Neutrophil (primary cell): ENCODE results near the gene FAM200C.

Experiments used
- H3K27ac ChIP-seq: fragments of 200-600 bp; sonication (generic); 2 replicates; pipeline ENCODE4 v1.5.1; 2016; ENCODE audit warnings: mild to moderate bottlenecking, moderate library complexity
- H3K27me3 ChIP-seq: fragments of 200-600 bp; sonication (generic); 2 replicates; pipeline ENCODE4 v1.6.0; 2016; ENCODE audit warnings: mild to moderate bottlenecking
- H3K36me3 ChIP-seq: fragments of 200-600 bp; sonication (generic); 2 replicates; pipeline ENCODE4 v1.5.1; 2017
- H3K4me1 ChIP-seq, 2 experiments: fragments of 200-600 bp in 1 of 2; sonication (generic) in 1 of 2; 1 replicate in 1 of 2; 2 replicates in 1 of 2; pipeline versions ENCODE4 v1.5.1 to v1.6.1; 2013 to 2016; ENCODE audit warnings: low read depth in 1 of 2, low read length in 1 of 2, mild to moderate bottlenecking in 1 of 2, moderate library complexity in 1 of 2; ENCODE audit not compliant: control insufficient read depth in 1 of 2, insufficient read depth in 1 of 2
- H3K4me3 ChIP-seq, 2 experiments: fragments of 200-600 bp in 1 of 2; sonication (generic) in 1 of 2; 1 replicate in 1 of 2; 2 replicates in 1 of 2; pipeline ENCODE4 v1.5.1; 2013 to 2016; ENCODE audit warnings: low read depth in 1 of 2, low read length in 1 of 2, mild to moderate bottlenecking in 1 of 2, moderate library complexity in 1 of 2
- H3K9me3 ChIP-seq: fragments of 200-600 bp; sonication (generic); 2 replicates; pipeline ENCODE4 v1.5.1; 2016
- TF ChIP-seq, protein P1 (sequence below): fragments of 200-600 bp; sonication (generic); IDR thresholded peaks from 2 replicates; pipeline ENCODE4 v1.5.1; 2016; ENCODE audit warnings: antibody characterized with exemption

FAM200C gene

GRCh38 chr5:160380041-160380440 is 19.8 kb downstream of the FAM200C start:
- TF ChIP-seq, protein P1, sequence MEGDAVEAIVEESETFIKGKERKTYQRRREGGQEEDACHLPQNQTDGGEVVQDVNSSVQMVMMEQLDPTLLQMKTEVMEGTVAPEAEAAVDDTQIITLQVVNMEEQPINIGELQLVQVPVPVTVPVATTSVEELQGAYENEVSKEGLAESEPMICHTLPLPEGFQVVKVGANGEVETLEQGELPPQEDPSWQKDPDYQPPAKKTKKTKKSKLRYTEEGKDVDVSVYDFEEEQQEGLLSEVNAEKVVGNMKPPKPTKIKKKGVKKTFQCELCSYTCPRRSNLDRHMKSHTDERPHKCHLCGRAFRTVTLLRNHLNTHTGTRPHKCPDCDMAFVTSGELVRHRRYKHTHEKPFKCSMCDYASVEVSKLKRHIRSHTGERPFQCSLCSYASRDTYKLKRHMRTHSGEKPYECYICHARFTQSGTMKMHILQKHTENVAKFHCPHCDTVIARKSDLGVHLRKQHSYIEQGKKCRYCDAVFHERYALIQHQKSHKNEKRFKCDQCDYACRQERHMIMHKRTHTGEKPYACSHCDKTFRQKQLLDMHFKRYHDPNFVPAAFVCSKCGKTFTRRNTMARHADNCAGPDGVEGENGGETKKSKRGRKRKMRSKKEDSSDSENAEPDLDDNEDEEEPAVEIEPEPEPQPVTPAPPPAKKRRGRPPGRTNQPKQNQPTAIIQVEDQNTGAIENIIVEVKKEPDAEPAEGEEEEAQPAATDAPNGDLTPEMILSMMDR, result no peak
- no peaks in the 10 kb centered on the region for H3K36me3 ChIP-seq
- no peaks in the 10 kb centered on the region for H3K4me1 ChIP-seq
- H3K27ac ChIP-seq, result no peak overlapping the region
- H3K4me3 ChIP-seq, result no peak overlapping the region
- H3K9me3 ChIP-seq, result no peaks in the 10 kb centered on the region
- H3K27me3 ChIP-seq, result peaks cover 31% of the 10 kb centered on the region

DNA sequence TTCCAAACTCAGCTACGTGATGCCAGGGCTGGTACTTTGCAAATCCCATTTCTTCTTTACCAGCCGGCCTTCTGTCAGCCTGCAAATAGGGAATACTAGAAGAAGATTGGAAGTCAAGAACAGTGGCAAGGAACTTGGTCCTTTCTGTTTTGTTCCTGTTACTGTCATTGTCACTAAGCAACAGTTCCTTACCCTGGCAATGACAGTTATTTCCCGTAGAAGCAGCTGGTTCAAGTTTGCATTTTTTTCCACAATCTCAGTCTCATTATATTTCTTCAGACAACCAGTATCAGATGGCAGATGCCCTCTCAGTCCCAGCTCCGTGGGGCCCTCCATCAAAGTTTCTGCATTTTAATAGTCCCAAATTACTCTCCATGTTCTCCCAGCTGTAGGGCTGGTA is 20.3 kb downstream of the FAM200C start:
- Histone ChIP-seq H3K27me3 (peaks cover 37% of the 10 kb centered on the region), H3K4me3 (no peak overlapping the region), H3K36me3 (no peaks in the 10 kb centered on the region), H3K27ac (no peak overlapping the region), H3K9me3 (no peaks in the 10 kb centered on the region), H3K4me1 (no peaks in the 10 kb centered on the region)
- TF ChIP-seq, protein P1, result no peak

DNA sequence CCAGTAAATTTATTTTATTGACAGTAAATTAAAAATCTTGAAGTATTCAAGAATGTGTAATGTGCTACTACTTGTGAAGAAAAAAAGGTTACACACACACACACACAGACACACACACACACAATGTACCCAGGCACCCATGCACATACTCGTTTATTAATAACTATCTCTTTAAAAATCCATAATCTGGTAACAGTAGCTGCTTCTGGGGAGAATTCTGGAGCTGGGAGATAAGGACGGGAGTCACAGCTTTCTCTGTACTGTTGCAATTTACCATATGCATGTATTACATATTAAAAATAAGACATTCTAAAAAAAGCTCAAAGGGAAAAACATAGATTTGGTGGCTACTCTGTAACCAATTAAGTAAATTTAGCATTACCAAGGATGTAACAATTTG is 21.5 kb downstream of the FAM200C start:
- H3K4me3 ChIP-seq, result no peak overlapping the region
- no peak overlapping the region for H3K27ac ChIP-seq
- peaks cover 49% of the 10 kb centered on the region for H3K27me3 ChIP-seq
- no peaks in the 10 kb centered on the region for H3K36me3 ChIP-seq
- TF ChIP-seq, protein P1, result no peak
- no peaks in the 10 kb centered on the region for H3K4me1 ChIP-seq
- no peaks in the 10 kb centered on the region for H3K9me3 ChIP-seq

- Histone ChIP-seq H3K27ac (no peak overlapping the region), H3K27me3 (peaks cover 55% of the 10 kb centered on the region), H3K4me1 (no peaks in the 10 kb centered on the region), H3K4me3 (no peak overlapping the region), H3K36me3 (no peaks in the 10 kb centered on the region), H3K9me3 (no peaks in the 10 kb centered on the region)
- TF ChIP-seq, protein P1, result no peak
These were observed 22.2 kb downstream of the FAM200C start for GRCh38 chr5:160377651-160378050.

DNA sequence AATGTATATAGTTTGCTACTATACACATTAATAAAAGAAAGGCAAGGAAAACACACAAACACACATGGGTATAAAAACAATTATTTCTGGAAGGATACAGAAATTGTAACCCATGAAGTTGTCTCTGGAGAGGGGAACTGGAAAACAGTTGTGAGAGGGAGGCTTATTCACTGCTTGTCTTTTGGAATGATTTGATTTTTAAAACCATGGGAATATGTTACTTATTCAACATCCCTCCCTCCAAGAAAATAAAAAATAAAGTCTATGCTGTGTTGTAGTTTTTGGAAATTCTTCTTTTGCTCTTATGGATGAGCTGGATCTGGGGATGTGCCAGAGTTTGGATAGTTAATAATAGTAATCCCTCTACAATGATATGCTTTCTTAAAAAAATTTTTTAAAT is 23.4 kb downstream of the FAM200C start:
- TF ChIP-seq, protein P1, result no peak
- no peak overlapping the region for H3K4me3 ChIP-seq
- no peaks in the 10 kb centered on the region for H3K4me1 ChIP-seq
- no peaks in the 10 kb centered on the region for H3K36me3 ChIP-seq
- no peaks in the 10 kb centered on the region for H3K9me3 ChIP-seq
- H3K27ac ChIP-seq, result no peak overlapping the region
- peaks cover 58% of the 10 kb centered on the region for H3K27me3 ChIP-seq

DNA sequence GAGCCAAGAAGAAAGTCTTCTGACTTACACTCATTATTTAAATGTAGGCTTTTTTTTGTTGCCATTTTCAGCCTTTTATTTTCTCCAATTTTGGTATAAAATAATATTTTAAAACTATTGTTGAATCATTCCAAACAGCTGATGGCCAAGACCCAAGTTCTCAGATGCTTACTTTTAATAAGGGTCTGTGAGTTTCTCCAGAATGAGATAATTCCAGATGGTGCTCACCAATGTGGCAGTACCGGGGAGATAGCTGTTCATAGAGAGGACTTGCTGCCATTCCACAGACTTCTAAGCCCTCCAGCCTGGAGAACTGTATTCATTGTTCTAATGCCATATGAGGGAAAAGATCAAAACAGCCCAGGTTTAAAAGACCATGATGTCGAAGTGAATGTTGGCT is 24.2 kb downstream of the FAM200C start:
- H3K9me3 ChIP-seq, result no peaks in the 10 kb centered on the region
- H3K4me1 ChIP-seq, result peaks cover 0 to under 1% of the 10 kb centered on the region in 2 experiments
- peaks cover 64% of the 10 kb centered on the region for H3K27me3 ChIP-seq
- no peak overlapping the region for H3K27ac ChIP-seq
- H3K4me3 ChIP-seq, result no peak overlapping the region
- no peaks in the 10 kb centered on the region for H3K36me3 ChIP-seq
- TF ChIP-seq, protein P1, result no peak
